Psoas muscle (tissue), 8 donors: ENCODE data around the gene ARSB. TPM values are rescaled to one million over a fixed set of nuclear protein-coding genes. Genes with fewer than 3 reads are reported as not detected.

Source experiments
- ATAC-seq, 4 donors: fragments of 200-7000 bp; cut with Tn5 transposase; one replicate each; pipeline ENCODE4 v1.9.1; 2020; ENCODE audit warnings: moderate library complexity in 3 of 4, mild to moderate bottlenecking in 2 of 4
- DNase-seq, 2 donors: peaks; one replicate each; pipeline ENCODE4 v3.0.0-alpha.2; 2020
- H3K27ac ChIP-seq: fragments of 200-600 bp; one replicate; pipeline ENCODE4 v1.8.0; 2022
- H3K27me3 ChIP-seq, 3 donors: fragments of 200-600 bp in 1 of 3; one replicate each; pipeline versions ENCODE4 v1.6.1 to v1.8.0; 2013 to 2022; ENCODE audit warnings: low read length in 2 of 3, mild to moderate bottlenecking in 2 of 3, moderate library complexity in 1 of 3; ENCODE audit not compliant: insufficient read depth in 3 of 3
- H3K36me3 ChIP-seq, 2 donors: fragments of 200-600 bp in 1 of 2; one replicate each; pipeline versions ENCODE4 v1.6.1 to v1.8.0; 2013 to 2022; ENCODE audit warnings: low read depth in 1 of 2, mild to moderate bottlenecking in 1 of 2, moderate library complexity in 1 of 2; ENCODE audit not compliant: insufficient read depth in 1 of 2
- H3K4me1 ChIP-seq: fragments of 200-600 bp; one replicate; pipeline ENCODE4 v1.8.0; 2022
- H3K4me3 ChIP-seq: fragments of 200-600 bp; one replicate; pipeline ENCODE4 v1.8.0; 2022; ENCODE audit warnings: mild to moderate bottlenecking
- H3K9me3 ChIP-seq: fragments of 200-600 bp; one replicate; pipeline ENCODE4 v1.8.0; 2022
- WGBS, 3 donors: extraction: QIAGEN DNeasy Blood & Tissue Kit; methylation state at CpG; one replicate each; pipeline versions ENCODE4 v1.1.6 to v1.1.7; 2013; 5-methylcytosine and 5-hydroxymethylcytosine counted together
- intact Hi-C, 2 donors: fragments of 100-400 bp; cut with DNase I; formaldehyde crosslinking; loops; one replicate each; pipeline versions ENCODE4 v1.11.0 to v1.14.2; 2022
- polyA plus RNA-seq, 3 donors: library from polyadenylated mRNA; stranded (reverse); fragments of 200-250 nt; gene quantifications; one replicate each; pipeline ENCODE4 v1.2.3, GENCODE V29; 2013
- total RNA-seq, 4 donors: library from RNA; stranded (reverse); fragmentation: NEBNext Ultra II Directional in 2 of 4; extraction: Animal tissue kit (Norgen Biotek cat#: 25700) in 2 of 4; gene quantifications; one replicate each; pipeline versions ENCODE4 v1.2.1 to v1.2.4, GENCODE V29; 2021 to 2023
- TF ChIP-seq, protein P1 (sequence below): fragments of 200-600 bp; IDR thresholded peaks from one replicate; pipeline ENCODE4 v1.8.0; 2022; ENCODE audit warnings: antibody characterized with exemption
- donor health status: healthy with polysubstance abuse.
- donor health status: DM: no; HTN: no; CAD: no; lungs with moderate emphysema.
- donor health status: Bipolar disorder and iron deficiency.
- donor health status: healthy.
- donor health status: DM: yes; HTN: yes; CAD: no.
- donor health status: DM: no; HTN: no; CAD: no.
- donor health status: DM: no; HTN: no; CAD: no.
- donor health status: DM: yes; HTN: yes; CAD: no.

ARSB gene
- total and polyA plus RNA-seq, 7 donors, result 1.3 to 6.5 (median 3.6) TPM

DNA sequence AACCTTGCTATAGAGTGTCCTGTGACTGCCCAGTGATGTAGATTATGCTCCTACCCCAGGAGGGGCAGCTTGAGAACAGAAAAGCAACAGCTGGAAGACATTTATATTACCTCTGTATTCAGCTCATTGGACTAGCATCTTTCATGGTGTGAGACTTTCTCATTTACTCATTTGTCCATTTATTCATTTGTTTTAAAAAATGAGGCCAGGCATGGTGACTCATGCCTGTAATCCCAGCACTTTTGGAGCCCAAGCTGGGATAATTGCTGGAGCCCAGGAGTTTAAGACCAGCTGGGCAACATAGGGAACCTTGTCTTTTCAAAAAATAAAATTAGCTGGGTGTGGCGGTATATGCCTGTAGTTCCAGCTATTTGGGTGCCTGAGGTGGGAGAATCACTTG lies 206.6 kb downstream of the ARSB start:
- Histone ChIP-seq H3K4me1 (no peaks in the 10 kb centered on the region), H3K27ac (no peak overlapping the region), H3K4me3 (no peak overlapping the region), H3K36me3 (peaks cover 0 to 8% of the 10 kb centered on the region in 2 donors), H3K27me3 (no peaks in the 10 kb centered on the region), H3K9me3 (peaks cover 3% of the 10 kb centered on the region)
- DNase-seq (no peak), ATAC-seq (no peak)
- TF ChIP-seq, protein P1, sequence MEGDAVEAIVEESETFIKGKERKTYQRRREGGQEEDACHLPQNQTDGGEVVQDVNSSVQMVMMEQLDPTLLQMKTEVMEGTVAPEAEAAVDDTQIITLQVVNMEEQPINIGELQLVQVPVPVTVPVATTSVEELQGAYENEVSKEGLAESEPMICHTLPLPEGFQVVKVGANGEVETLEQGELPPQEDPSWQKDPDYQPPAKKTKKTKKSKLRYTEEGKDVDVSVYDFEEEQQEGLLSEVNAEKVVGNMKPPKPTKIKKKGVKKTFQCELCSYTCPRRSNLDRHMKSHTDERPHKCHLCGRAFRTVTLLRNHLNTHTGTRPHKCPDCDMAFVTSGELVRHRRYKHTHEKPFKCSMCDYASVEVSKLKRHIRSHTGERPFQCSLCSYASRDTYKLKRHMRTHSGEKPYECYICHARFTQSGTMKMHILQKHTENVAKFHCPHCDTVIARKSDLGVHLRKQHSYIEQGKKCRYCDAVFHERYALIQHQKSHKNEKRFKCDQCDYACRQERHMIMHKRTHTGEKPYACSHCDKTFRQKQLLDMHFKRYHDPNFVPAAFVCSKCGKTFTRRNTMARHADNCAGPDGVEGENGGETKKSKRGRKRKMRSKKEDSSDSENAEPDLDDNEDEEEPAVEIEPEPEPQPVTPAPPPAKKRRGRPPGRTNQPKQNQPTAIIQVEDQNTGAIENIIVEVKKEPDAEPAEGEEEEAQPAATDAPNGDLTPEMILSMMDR, result no peak
- WGBS, 3 donors, result 67 to 82% (median 71%) methylated on average over 1 of the region's 1 CpG
- intact Hi-C loops, result no loop called here

DNA sequence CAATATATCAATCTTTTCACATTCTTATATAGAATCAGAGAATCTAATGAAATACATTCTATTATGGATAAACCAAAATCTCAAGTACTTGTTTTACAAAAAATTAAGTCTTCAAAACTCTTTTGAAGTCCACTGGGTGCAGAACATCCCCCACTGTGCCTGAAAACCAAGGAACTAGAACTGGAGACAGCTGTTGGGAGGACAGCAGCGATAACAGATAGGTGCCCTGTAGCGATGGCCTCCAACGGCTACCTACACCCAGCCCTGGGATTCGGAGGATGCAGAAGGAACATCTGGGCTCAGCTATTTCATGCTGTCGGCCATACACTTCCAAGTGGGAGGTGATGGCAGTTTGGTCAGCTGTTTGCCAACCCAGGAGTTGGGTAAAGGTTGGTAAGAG lies 207.2 kb downstream of the ARSB start:
- no peak for ATAC-seq
- Histone ChIP-seq H3K27me3 (no peaks in the 10 kb centered on the region), H3K36me3 (peaks cover 0 to 8% of the 10 kb centered on the region in 2 donors), H3K4me1 (no peaks in the 10 kb centered on the region), H3K27ac (no peak overlapping the region), H3K4me3 (no peak overlapping the region), H3K9me3 (peaks cover 3% of the 10 kb centered on the region)
- no peak for DNase-seq
- intact Hi-C loops, result no loop called here
- TF ChIP-seq, protein P1, result no peak
- WGBS, 3 donors, result 93 to 96% (median 96%) methylated on average over 5 of the region's 5 CpGs

DNA sequence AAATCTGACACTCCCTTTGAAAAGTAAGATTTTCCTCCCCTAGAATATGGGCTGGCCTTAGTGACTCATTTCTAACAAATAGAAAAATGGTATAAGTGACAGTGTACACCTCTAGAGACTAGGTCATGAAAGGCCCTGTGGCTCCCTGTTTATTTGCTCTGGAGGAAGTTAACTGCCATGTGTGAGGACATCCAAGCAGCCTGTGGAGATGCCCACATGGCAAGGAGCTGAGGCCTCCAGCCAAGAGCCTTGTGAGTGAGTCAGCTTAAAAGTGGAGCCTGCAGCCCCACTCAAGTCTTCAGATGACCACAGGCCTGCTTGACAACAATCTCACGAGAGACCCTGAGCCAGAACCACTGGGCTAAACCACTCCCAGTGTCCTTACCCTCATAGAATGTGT lies 208.5 kb downstream of the ARSB start:
- Histone ChIP-seq H3K27me3 (no peaks in the 10 kb centered on the region), H3K27ac (no peak overlapping the region), H3K4me1 (no peaks in the 10 kb centered on the region), H3K4me3 (no peak overlapping the region), H3K9me3 (peaks cover 3% of the 10 kb centered on the region), H3K36me3 (peaks cover 0 to 8% of the 10 kb centered on the region in 2 donors)
- intact Hi-C loops, result no loop called here
- ATAC-seq (no peak), DNase-seq (no peak)
- TF ChIP-seq, protein P1, result no peak
- WGBS, 3 donors, result 86 to 90% (median 90%) methylated on average over 1 of the region's 1 CpG

DNA sequence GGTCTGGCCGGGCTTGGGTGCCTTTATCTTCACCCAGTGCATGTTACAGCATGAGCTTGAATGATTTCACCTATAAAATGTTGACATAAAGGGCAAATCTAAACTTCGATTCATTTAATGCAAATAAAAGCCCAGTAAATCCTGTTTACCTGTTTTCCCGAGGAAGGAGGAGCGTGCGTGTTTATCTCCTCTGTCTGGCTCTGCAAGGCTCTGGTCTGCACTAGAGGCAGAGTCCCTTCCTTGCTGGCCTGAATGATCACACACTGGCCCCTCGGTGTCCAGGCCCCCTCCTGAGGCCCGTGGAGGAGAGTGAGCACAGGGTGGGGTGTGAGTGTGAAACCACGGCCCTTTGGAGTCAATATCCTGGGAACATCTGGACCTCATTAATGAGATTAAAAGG lies 211.5 kb downstream of the ARSB start:
- 74 to 81% (median 81%) methylated on average over 8 of the region's 8 CpGs for WGBS, 3 donors

More for the DNA sequence above, 211.5 kb downstream of the ARSB start:
- no peak for DNase-seq
- TF ChIP-seq, protein P1, result no peak
- H3K4me1 ChIP-seq, result no peaks in the 10 kb centered on the region
- H3K27ac ChIP-seq, result no peak overlapping the region
- H3K36me3 ChIP-seq, result no peaks in the 10 kb centered on the region
- no peak overlapping the region for H3K4me3 ChIP-seq
- H3K9me3 ChIP-seq, result peaks cover 3% of the 10 kb centered on the region
- ATAC-seq, result no peak
- intact Hi-C loops, result no loop called here
- H3K27me3 ChIP-seq, result no peaks in the 10 kb centered on the region
